Prostate gland (tissue), 2 donors: ENCODE results near the gene SEPTIN2. TPM values are rescaled to one million over a fixed set of nuclear protein-coding genes. Genes with fewer than 3 reads are reported as not detected.

ENCODE experiments used
- DNase-seq: peaks from one replicate; pipeline ENCODE4 v3.0.0-alpha.2; 2019; ENCODE audit warnings: low spot score
- H3K27ac ChIP-seq, 2 donors: fragments of 200-600 bp; sonication (generic); 2 replicates each; pipeline ENCODE4 v1.5.1; 2017 to 2019
- H3K27me3 ChIP-seq: fragments of 200-600 bp; sonication (generic); replicated peaks from 2 replicates; pipeline ENCODE4 v1.5.1; 2019; ENCODE audit not compliant: insufficient read depth
- H3K36me3 ChIP-seq, 2 donors: fragments of 200-600 bp; sonication (generic); 1 replicate in 1 of 2; 2 replicates in 1 of 2; pipeline versions ENCODE4 v1.5.1 to v1.8.1; 2017 to 2019
- H3K4me1 ChIP-seq: fragments of 200-600 bp; sonication (generic); replicated peaks from 2 replicates; pipeline ENCODE4 v1.5.1; 2019
- H3K4me3 ChIP-seq, 2 donors: fragments of 200-600 bp; sonication (generic); 2 replicates each; pipeline ENCODE4 v1.5.1; 2017 to 2019
- H3K9me3 ChIP-seq: fragments of 200-600 bp; sonication (generic); 2 replicates; pipeline ENCODE4 v1.5.1; 2017
- CTCF ChIP-seq, 4 experiments: fragments of 200-600 bp in 2 of 4; fragments of 450-650 bp in 2 of 4; sonication (generic) in 2 of 4; IDR thresholded peaks; 1 replicate in 3 of 4; 2 replicates in 1 of 4; pipeline ENCODE4 v1.5.1; 2016 to 2019; ENCODE audit warnings: antibody characterized with exemption in 4 of 4, mild to moderate bottlenecking in 2 of 4, moderate library complexity in 2 of 4
- POLR2A ChIP-seq: fragments of 450-650 bp; IDR thresholded peaks from one replicate; pipeline ENCODE4 v1.6.1; 2016; ENCODE audit warnings: antibody characterized with exemption, mild to moderate bottlenecking
- POLR2AphosphoS5 ChIP-seq: sonication (generic); formaldehyde crosslinking; IDR thresholded peaks from one replicate; pipeline ENCODE4 v1.6.1; 2017; ENCODE audit warnings: antibody characterized with exemption
- WGBS: methylation state at CpG from one replicate; pipeline ENCODE4 v1.1.5; 2018; 5-methylcytosine and 5-hydroxymethylcytosine counted together
- intact Hi-C: fragments of 100-400 bp; cut with DNase I; formaldehyde crosslinking; loops from one replicate; pipeline ENCODE4 v1.14.2; 2022
- total RNA-seq, 2 donors: library from RNA; depleted of rRNA; stranded (reverse); fragments of >200 nt; gene quantifications; one replicate each; pipeline ENCODE4 v1.1.0, GENCODE V29; 2016

SEPTIN2 gene
- total RNA-seq, 2 donors from 2014 or later: 202 to 284 TPM

DNA sequence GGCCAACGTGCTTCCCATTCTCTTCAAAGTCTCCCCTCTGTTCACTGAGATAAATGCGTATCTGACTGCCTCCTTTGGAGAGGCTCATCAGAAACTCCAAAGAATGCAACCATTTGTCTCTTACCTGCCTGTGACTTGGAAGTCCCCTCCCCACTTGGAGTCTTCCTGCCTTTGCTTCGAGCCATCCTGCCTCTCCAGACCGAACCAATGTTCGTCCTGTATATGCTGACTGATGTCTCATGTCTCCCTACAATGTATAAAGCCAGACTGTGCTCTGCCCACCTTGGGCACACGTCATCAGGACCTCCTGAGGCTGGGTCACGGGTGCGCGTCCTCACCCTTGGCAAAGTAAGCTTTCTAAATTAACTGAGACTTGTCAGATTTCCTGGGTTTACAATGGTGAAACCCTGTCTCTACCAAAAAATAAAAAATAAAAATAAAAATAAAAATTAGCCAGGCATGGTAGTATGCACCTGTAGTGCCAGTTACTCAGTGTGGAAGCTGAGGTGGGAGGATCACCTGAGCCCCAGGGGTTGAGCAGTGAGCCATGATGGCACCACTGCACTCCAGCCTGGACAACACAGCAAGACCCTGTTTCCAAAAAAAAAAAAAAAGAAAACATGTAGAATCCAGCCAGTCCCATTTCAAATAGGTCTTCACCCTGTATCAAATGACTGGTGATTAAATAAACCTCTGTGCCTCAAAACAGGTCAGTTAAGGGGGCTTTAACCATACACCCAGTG, 29.2 kb upstream of the SEPTIN2 start:
- Histone ChIP-seq H3K4me1 (no peaks in the 10 kb centered on the region), H3K36me3 (no peaks in the 10 kb centered on the region), H3K27ac (no peak overlapping the region), H3K4me3 (no peak overlapping the region), H3K27me3 (no peaks in the 10 kb centered on the region), H3K9me3 (no peaks in the 10 kb centered on the region)
- 93% methylated on average over 9 of the region's 9 CpGs for WGBS
- DNase-seq: no peak
- intact Hi-C loops: no loop called here
- TF ChIP-seq POLR2AphosphoS5 (no peak), POLR2A (no peak), CTCF (IDR thresholded peaks at IDR 0.05) (no peak)

GRCh38 chr2:241288324-241288888, 27.3 kb upstream of the SEPTIN2 start:
- no peaks in the 10 kb centered on the region for H3K36me3 ChIP-seq
- H3K27ac ChIP-seq: peak overlapping the region in 1 of 2 donors; percentile 9
- no peaks in the 10 kb centered on the region for H3K4me1 ChIP-seq
- H3K4me3 ChIP-seq: no peak overlapping the region
- no peak for DNase-seq
- 80% methylated on average over 3 of the region's 3 CpGs for WGBS
- TF ChIP-seq POLR2A (no peak), CTCF (IDR thresholded peaks at IDR 0.05) (no peak), POLR2AphosphoS5 (no peak)
- H3K9me3 ChIP-seq: no peaks in the 10 kb centered on the region
- no peaks in the 10 kb centered on the region for H3K27me3 ChIP-seq
- intact Hi-C loops: no loop called here

DNA sequence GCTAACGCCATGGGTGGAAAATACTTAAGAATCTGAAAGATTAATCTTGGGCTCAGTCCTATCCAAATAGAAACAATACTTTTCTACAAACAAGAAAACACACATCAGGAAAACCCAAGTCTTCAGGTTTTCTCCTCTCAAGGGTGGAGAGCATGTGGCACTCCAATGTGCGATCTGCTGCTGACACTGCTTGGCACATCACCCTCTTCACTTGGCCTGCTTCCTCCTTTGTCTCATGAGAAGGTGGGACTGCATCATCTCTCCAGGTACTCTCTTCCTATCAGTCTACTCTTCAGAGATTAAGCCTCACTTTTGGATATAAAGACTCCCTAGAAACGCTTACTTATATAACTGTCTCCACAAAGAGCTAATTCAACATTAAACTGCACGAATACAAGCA, 26.7 kb upstream of the SEPTIN2 start:
- intact Hi-C loops: no loop called here
- WGBS: 74% methylated on average over 4 of the region's 4 CpGs
- TF ChIP-seq POLR2AphosphoS5: no peak
- no peak for TF ChIP-seq CTCF (IDR thresholded peaks at IDR 0.05)
- no peak for TF ChIP-seq POLR2A

DNA sequence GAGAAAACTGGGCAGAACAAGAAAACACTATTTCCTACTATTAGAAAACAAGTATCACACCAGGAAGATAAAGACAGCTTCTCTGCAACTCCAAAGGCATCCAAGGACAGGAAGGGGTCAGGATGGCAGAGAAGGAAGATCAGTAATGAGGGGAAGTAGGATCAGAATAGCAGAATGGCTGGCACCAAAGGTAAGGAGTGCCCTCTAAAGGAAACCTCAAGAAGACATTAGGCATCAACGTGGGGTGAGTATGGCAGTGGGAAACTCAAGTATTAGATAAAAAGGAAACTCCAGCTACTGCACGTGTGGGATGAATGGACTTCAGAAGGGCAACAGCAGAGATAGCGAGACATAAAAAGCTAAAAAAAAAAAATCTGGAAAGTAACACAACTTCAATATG, 26.1 kb upstream of the SEPTIN2 start:
- no peaks in the 10 kb centered on the region for H3K4me1 ChIP-seq
- no peaks in the 10 kb centered on the region for H3K9me3 ChIP-seq
- no peak for DNase-seq
- no peak for TF ChIP-seq CTCF (IDR thresholded peaks at IDR 0.05)
- no peak for TF ChIP-seq POLR2A
- TF ChIP-seq POLR2AphosphoS5: no peak
- 56% methylated on average over 3 of the region's 3 CpGs for WGBS
- no peaks in the 10 kb centered on the region for H3K36me3 ChIP-seq
- intact Hi-C loops: no loop called here
- no peaks in the 10 kb centered on the region for H3K27me3 ChIP-seq
- no peak overlapping the region for H3K27ac ChIP-seq
- H3K4me3 ChIP-seq: no peak overlapping the region

More for the DNA sequence above, 26.7 kb upstream of the SEPTIN2 start:
- no peak for DNase-seq
- Histone ChIP-seq H3K27ac (no peak overlapping the region), H3K36me3 (no peaks in the 10 kb centered on the region), H3K4me1 (no peaks in the 10 kb centered on the region), H3K4me3 (no peak overlapping the region), H3K9me3 (no peaks in the 10 kb centered on the region), H3K27me3 (no peaks in the 10 kb centered on the region)

DNA sequence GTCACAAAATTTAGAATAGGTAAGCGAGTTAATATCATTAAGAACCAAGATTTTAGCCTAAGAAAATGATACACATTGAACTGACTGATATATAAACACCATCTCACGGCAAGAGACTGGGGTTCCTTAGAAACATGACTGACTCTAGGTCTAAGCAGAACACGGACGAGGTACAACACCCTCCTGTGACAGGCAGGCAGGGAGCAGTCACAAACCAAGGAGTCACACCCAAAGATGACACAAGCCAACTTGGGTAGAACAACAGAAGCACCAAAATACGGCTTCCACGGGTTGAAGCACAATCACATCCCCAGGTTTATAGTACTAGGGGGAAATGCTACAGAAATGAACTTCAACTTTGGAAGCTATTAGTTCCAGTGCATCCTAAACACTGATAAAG, 24.6 kb upstream of the SEPTIN2 start:
- Histone ChIP-seq H3K27ac (no peak overlapping the region), H3K36me3 (no peaks in the 10 kb centered on the region), H3K9me3 (no peaks in the 10 kb centered on the region), H3K27me3 (no peaks in the 10 kb centered on the region), H3K4me1 (no peaks in the 10 kb centered on the region), H3K4me3 (no peak overlapping the region)
- 90% methylated on average over 6 of the region's 6 CpGs for WGBS
- DNase-seq: no peak
- TF ChIP-seq POLR2A: no peak
- TF ChIP-seq CTCF (IDR thresholded peaks at IDR 0.05): no peak
- TF ChIP-seq POLR2AphosphoS5: no peak
- intact Hi-C loops: no loop called here
